Peyer's patch (tissue), 4 donors: Measurements from ENCODE around the gene PAX2. TPM values are rescaled to one million over a fixed set of nuclear protein-coding genes. Genes with fewer than 3 reads are reported as not detected.

Experiments
- DNase-seq, 3 donors: peaks; one replicate each; pipeline ENCODE4 v3.0.0-alpha.2; 2017 to 2019
- H3K27ac ChIP-seq, 4 donors: fragments of 200-600 bp; sonication (generic); one replicate each; pipeline ENCODE4 v1.5.1; 2016 to 2019
- H3K27me3 ChIP-seq, 2 donors: fragments of 200-600 bp; sonication (generic); one replicate each; pipeline ENCODE4 v1.5.1; 2019
- H3K36me3 ChIP-seq, 3 donors: fragments of 200-600 bp; sonication (generic); one replicate each; pipeline ENCODE4 v1.5.1; 2016 to 2019
- H3K4me1 ChIP-seq, 4 donors: fragments of 200-600 bp; sonication (generic); one replicate each; pipeline ENCODE4 v1.5.1; 2016 to 2019
- H3K4me3 ChIP-seq, 4 donors: fragments of 200-600 bp; sonication (generic); 1 replicate in 3 of 4; 2 replicates in 1 of 4; pipeline ENCODE4 v1.5.1; 2016 to 2019; ENCODE audit warnings: mild to moderate bottlenecking in 1 of 4
- H3K9me3 ChIP-seq, 4 donors: fragments of 200-600 bp; sonication (generic); one replicate each; pipeline ENCODE4 v1.5.1; 2016 to 2019; ENCODE audit warnings: mild to moderate bottlenecking in 1 of 4
- CTCF ChIP-seq, 6 experiments: fragments of 450-650 bp in 4 of 6; fragments of 200-600 bp in 2 of 6; sonication (generic) in 1 of 6; IDR thresholded peaks; one replicate each; pipeline ENCODE4 v1.5.1; 2017 to 2019; ENCODE audit warnings: antibody characterized with exemption in 6 of 6, mild to moderate bottlenecking in 3 of 6, moderate library complexity in 1 of 6
- POLR2A ChIP-seq, 2 donors: fragments of 450-650 bp; IDR thresholded peaks; one replicate each; pipeline ENCODE4 v1.5.1; 2017; ENCODE audit warnings: antibody characterized with exemption in 2 of 2, mild to moderate bottlenecking in 2 of 2, moderate library complexity in 2 of 2
- total RNA-seq, 4 donors: library from RNA; depleted of rRNA; stranded (reverse); fragments of >200 nt; gene quantifications; one replicate each; pipeline ENCODE4 v1.1.0, GENCODE V29; 2016

PAX2 gene
- total RNA-seq, 4 donors from 2014 or later = not detected

DNA sequence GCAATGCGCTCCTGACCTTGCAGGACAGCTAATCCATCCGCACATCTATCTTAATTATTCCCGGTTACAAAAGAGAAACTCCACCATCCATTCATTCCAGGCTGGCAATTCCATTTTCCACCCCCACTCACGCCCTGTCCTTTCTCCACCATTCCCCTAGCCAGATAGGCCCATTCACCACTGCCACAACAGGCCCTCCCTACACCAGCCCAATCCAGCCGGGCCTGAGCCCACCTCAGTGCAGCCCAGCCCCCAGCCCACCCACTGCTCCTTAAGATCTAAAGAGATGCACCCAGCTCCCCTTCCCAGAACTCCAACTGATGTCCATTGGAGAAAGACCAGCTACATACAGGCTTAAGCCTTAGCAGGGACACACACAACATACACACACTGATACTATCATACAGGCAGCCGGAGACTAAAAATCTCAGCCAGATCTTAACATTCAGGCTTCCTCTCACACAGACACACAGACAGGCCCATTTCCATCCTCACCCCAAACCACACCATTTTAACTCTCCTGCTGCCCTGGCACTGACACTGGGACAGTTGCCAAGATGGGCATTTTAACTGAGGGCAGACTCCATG, 38.0 kb upstream of the PAX2 start:
- DNase-seq = no peak
- Histone ChIP-seq H3K4me1 (no peaks in the 10 kb centered on the region), H3K27me3 (peaks cover 0 to 20% of the 10 kb centered on the region in 2 donors)

DNA sequence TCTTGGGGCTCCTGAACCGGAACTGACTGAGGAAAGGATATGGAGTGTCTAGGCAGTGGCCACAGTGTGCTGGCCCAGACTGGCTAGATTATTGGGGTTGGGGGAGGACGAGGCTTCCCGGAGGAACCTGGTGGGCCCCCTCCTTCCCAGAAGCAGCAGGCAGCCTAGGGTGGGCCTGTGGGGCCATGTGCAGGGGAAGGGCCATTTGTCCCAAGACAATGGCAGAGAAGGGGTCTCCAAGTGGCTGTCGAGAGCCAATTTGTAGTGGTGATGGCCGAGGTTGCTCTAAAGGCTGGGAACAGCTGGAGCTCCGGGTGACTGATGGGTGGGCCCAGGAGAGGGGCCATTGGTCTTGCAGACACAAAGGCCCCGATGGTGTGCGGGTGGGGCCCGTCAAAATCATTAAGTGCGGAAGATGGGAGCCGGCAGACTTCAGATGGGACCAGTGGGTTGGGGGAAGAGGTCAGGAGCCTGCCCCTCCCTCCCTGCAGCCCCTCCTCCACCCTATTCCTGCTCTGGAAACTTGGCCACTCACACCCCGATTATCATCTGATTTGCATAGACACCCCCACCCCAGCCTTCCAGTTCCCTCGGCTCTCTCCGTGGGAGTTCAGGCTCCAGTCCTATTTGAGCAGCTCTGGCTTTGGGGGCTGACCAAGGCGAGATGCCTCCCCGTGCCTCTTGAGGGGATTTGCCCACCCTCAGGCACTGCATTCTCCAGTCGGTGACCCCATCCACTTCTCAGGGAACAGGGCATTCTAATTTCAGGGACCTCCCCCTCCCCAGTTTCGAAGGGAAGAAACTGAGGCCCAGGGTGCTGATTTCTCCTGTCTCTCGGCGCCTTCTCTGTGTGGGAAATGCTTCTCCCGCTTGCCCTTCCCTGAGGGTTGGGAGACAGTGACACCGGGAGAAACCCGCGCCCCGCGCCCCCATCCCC, 36.0 kb upstream of the PAX2 start:
- Histone ChIP-seq H3K36me3 (no peaks in the 10 kb centered on the region), H3K4me3 (peak overlapping the region in 1 of 4 donors; percentile 19), H3K9me3 (no peaks in the 10 kb centered on the region), H3K27ac (no peak overlapping the region), H3K27me3 (peaks cover 0 to 32% of the 10 kb centered on the region in 2 donors), H3K4me1 (peaks cover 0 to 8% (median 0%) of the 10 kb centered on the region in 4 donors)
- TF ChIP-seq CTCF (IDR thresholded peaks at IDR 0.05) (no peak), POLR2A (IDR thresholded peaks at IDR 0.05) (no peak)
- no peak for DNase-seq

More for the DNA sequence above, 38.0 kb upstream of the PAX2 start:
- no peak overlapping the region for H3K27ac ChIP-seq
- H3K9me3 ChIP-seq = no peaks in the 10 kb centered on the region
- no peak overlapping the region for H3K4me3 ChIP-seq
- TF ChIP-seq POLR2A (IDR thresholded peaks at IDR 0.05) (no peak), CTCF (IDR thresholded peaks at IDR 0.05) (no peak)
- no peaks in the 10 kb centered on the region for H3K36me3 ChIP-seq

- TF ChIP-seq POLR2A (IDR thresholded peaks at IDR 0.05) (no peak), CTCF (IDR thresholded peaks at IDR 0.05) (no peak)
These were observed 35.1 kb upstream of the PAX2 start for GRCh38 chr10:100710151-100710871.

GRCh38 chr10:100713049-100713858, 32.1 kb upstream of the PAX2 start:
- H3K27me3 ChIP-seq = peaks cover 0 to 43% of the 10 kb centered on the region in 2 donors
- TF ChIP-seq CTCF (IDR thresholded peaks at IDR 0.05) = no peak
- DNase-seq = no peak
- no peaks in the 10 kb centered on the region for H3K9me3 ChIP-seq
- H3K4me1 ChIP-seq = peaks cover 0 to 15% (median 2%) of the 10 kb centered on the region in 4 donors
- no peak overlapping the region for H3K27ac ChIP-seq
- H3K4me3 ChIP-seq = peak overlapping the region in 1 of 4 donors; percentile 19
- no peaks in the 10 kb centered on the region for H3K36me3 ChIP-seq

More at GRCh38 chr10:100710151-100710871, 35.1 kb upstream of the PAX2 start:
- peaks cover 0 to 8% (median 0%) of the 10 kb centered on the region in 4 donors for H3K4me1 ChIP-seq
- no peak overlapping the region for H3K27ac ChIP-seq
- peak overlapping the region in 1 of 4 donors; percentile 19 for H3K4me3 ChIP-seq
- no peaks in the 10 kb centered on the region for H3K36me3 ChIP-seq
- no peaks in the 10 kb centered on the region for H3K9me3 ChIP-seq
- H3K27me3 ChIP-seq = peaks cover 0 to 39% of the 10 kb centered on the region in 2 donors
- no peak for DNase-seq
